HepG2 (cell line): Measurements from ENCODE around the gene SSNA1. TPM values are rescaled to one million over a fixed set of nuclear protein-coding genes. Genes with fewer than 3 reads are reported as not detected.

Source experiments
- CBX2 ChIP-seq, 2 experiments: fragments of 200-600 bp in 1 of 2; sonication (generic); formaldehyde crosslinking in 1 of 2; IDR thresholded peaks; 2 replicates each; pipeline versions ENCODE4 v1.7.0 to v1.8.1; 2018 to 2022; ENCODE audit warnings: low read depth in 2 of 2, low read length in 1 of 2, mild to moderate bottlenecking in 1 of 2, missing genetic modification reagents in 1 of 2
- ETS1 ChIP-seq: sonication (generic); formaldehyde crosslinking; IDR thresholded peaks from 2 replicates; pipeline ENCODE4 v1.4.0; 2020; ENCODE audit warnings: missing genetic modification reagents
- HES4 ChIP-seq: sonication (generic); formaldehyde crosslinking; IDR thresholded peaks from 2 replicates; pipeline ENCODE4 v1.9.0; 2021; ENCODE audit warnings: mild to moderate bottlenecking, missing genetic modification reagents, borderline replicate concordance
- ISL2 ChIP-seq: sonication (generic); formaldehyde crosslinking; IDR thresholded peaks from 2 replicates; pipeline ENCODE4 v1.5.0; 2020; ENCODE audit warnings: missing genetic modification reagents
- KAT7 ChIP-seq: IDR thresholded peaks from 2 replicates; pipeline ENCODE4 v1.6.1; 2018; ENCODE audit warnings: borderline replicate concordance, missing compliant biosample characterization
- MEIS2 ChIP-seq: sonication (generic); formaldehyde crosslinking; IDR thresholded peaks from 2 replicates; pipeline ENCODE4 v1.9.0; 2021; ENCODE audit warnings: mild to moderate bottlenecking, missing genetic modification reagents
- SMARCE1 ChIP-seq: fragments of 450-650 bp; IDR thresholded peaks from 2 replicates; pipeline ENCODE4 v1.6.1; 2017; ENCODE audit warnings: borderline replicate concordance
- THAP7 ChIP-seq: sonication (generic); formaldehyde crosslinking; IDR thresholded peaks from 2 replicates; pipeline ENCODE4 v1.8.1; 2023; ENCODE audit warnings: mild to moderate bottlenecking, missing genetic modification reagents
- ZBTB40 ChIP-seq, 2 experiments: fragments of 450-650 bp in 1 of 2; sonication (generic) in 1 of 2; formaldehyde crosslinking in 1 of 2; IDR thresholded peaks; 2 replicates each; pipeline versions ENCODE4 v1.6.1 to v1.8.0; 2016 to 2022; ENCODE audit warnings: antibody characterized with exemption in 1 of 2, mild to moderate bottlenecking in 1 of 2, missing genetic modification reagents in 1 of 2
- ZBTB8A ChIP-seq: sonication (generic); formaldehyde crosslinking; IDR thresholded peaks from 2 replicates; pipeline ENCODE4 v1.4.0; 2020; ENCODE audit warnings: mild to moderate bottlenecking, low read depth, missing genetic modification reagents, borderline replicate concordance
- ZNF18 ChIP-seq: sonication (generic); formaldehyde crosslinking; IDR thresholded peaks from 2 replicates; pipeline ENCODE4 v1.8.0; 2022; ENCODE audit warnings: mild to moderate bottlenecking, missing genetic modification reagents; ENCODE audit not compliant: insufficient replicate concordance
- ZNF569 ChIP-seq: sonication (generic); formaldehyde crosslinking; IDR thresholded peaks from 2 replicates; pipeline ENCODE4 v1.5.0; 2020; ENCODE audit warnings: mild to moderate bottlenecking, missing genetic modification reagents, moderate library complexity, borderline replicate concordance
- ZNF709 ChIP-seq: sonication (generic); formaldehyde crosslinking; IDR thresholded peaks from 2 replicates; pipeline ENCODE4 v1.5.0; 2020; ENCODE audit warnings: mild to moderate bottlenecking, missing genetic modification reagents
- ZNF720 ChIP-seq: sonication (generic); formaldehyde crosslinking; IDR thresholded peaks from 2 replicates; pipeline ENCODE4 v1.4.0; 2020; ENCODE audit warnings: missing genetic modification reagents
- polyA plus RNA-seq, 8 experiments: library from polyadenylated mRNA; depleted of rRNA in 3 of 8; stranded (reverse) in 7 of 8; unstranded in 1 of 8; fragments of >200 nt; fragmentation: Illumina TruSeq in 4 of 8; extraction: Trizol in 4 of 8; gene quantifications; 2 replicates each; pipeline versions ENCODE4 v1.2.1 to v1.2.3, GENCODE V29; 2011 to 2016; ENCODE audit warnings: low read depth in 4 of 8, missing spikeins in 1 of 8, mixed read lengths in 1 of 8; ENCODE audit not compliant: insufficient read depth in 1 of 8
- total RNA-seq, 5 experiments: library from RNA; depleted of rRNA; stranded (reverse); fragments of >200 nt; fragmentation: Illumina TruSeq; extraction: Trizol; gene quantifications; 2 replicates each; pipeline ENCODE4 v1.2.3, GENCODE V29; 2016; ENCODE audit warnings: low read depth in 1 of 5

SSNA1 gene
- total and polyA plus RNA-seq, 2 of the 13 experiments (the other 11 are each of a cell fraction or from before 2014, with no cell fraction given), result 35.9 to 49.4 TPM

- TF ChIP-seq ZBTB40 (IDR thresholded peaks at IDR 0.05) (peak; percentile 66), ZBTB40 (CRISPR knock-in tag; IDR thresholded peaks at IDR 0.05) (peak; percentile 53; the same call in 1 of the 2 replicates), HES4 (CRISPR knock-in tag) (no peak; the same call in 1 of the 2 replicates), ZBTB8A (CRISPR knock-in tag) (no peak), CBX2 (IDR thresholded peaks at IDR 0.05; ENCODE audit: low read depth, low read length) (no peak), CBX2 (CRISPR knock-in tag; IDR thresholded peaks at IDR 0.05; ENCODE audit: low read depth) (no peak), ETS1 (CRISPR knock-in tag) (0 out of 2 replicates have a peak, but pooled peaks have one; percentile 43), ZNF720 (CRISPR knock-in tag) (no peak), ISL2 (CRISPR knock-in tag) (peak; percentile 53), THAP7 (CRISPR knock-in tag) (peak; percentile 47; the same call in 1 of the 2 replicates), SMARCE1 (no peak), ZNF709 (CRISPR knock-in tag) (no peak), ZNF569 (no peak), MEIS2 (CRISPR knock-in tag) (no peak), KAT7 (CRISPR knock-in tag) (peak; percentile 88; the same call in 1 of the 2 replicates), ZNF18 (CRISPR knock-in tag) (no peak)
Observed at GRCh38 chr9:137205126-137206069, 16.9 kb downstream of the SSNA1 start, which contains the start of the genes NDOR1 and TMEM203 (continued).
